CD1c-positive myeloid dendritic cell (primary cell): ENCODE data around the gene THSD4.

ENCODE experiments used
- DNase-seq: peaks from one replicate; pipeline ENCODE4 v3.0.0-alpha.2; 2016; ENCODE audit errors: extremely low spot score

The THSD4 gene

DNA sequence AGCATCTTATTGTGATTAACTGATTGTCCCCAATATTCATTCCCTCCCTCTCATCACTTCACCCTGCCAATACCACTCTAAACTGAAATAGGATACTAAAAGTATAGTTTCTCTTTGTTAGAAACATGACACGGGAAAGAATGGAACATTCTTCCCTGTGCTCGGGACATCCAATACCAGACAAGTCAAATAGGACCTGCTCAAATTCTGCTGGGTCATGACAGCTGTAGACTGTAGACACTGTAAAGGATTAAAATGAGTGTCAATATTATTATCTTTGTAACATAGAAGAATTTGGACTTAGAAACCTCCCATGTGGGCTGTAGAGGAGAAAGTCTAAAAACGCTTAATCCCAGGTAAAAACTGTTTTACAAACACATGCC lies 380.1 kb downstream of the THSD4 start:
- DNase-seq: no peak

DNA sequence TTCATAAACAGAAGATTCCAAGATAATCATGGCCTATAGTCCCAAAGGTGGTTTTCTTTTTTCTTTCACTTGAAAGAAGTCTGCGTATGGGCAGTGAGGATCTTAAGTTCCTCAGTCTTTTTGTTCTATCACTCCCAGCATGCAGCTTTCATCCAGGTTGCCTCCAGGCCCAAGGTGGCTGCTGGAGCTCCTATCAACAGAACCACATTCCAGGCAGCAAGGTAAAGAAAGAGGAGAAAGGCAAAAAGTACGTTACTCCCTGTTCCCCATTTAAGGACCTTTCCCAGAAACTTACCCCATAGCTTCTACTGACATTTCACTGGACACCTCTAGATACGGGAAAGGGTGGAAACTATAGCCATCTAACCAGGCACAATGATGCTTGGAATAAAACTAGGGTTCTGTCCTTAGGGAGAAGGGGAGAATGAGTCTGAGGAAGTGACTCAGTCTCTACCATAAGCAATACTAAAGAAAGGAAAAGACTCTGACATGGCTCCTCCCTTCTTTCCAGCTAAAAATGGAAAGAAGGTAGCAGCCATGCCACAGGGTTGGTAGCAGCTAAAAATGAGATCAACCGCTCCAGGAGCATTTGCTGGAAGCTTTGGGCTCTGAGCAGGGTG lies 381.2 kb downstream of the THSD4 start:
- no peak for DNase-seq

DNA sequence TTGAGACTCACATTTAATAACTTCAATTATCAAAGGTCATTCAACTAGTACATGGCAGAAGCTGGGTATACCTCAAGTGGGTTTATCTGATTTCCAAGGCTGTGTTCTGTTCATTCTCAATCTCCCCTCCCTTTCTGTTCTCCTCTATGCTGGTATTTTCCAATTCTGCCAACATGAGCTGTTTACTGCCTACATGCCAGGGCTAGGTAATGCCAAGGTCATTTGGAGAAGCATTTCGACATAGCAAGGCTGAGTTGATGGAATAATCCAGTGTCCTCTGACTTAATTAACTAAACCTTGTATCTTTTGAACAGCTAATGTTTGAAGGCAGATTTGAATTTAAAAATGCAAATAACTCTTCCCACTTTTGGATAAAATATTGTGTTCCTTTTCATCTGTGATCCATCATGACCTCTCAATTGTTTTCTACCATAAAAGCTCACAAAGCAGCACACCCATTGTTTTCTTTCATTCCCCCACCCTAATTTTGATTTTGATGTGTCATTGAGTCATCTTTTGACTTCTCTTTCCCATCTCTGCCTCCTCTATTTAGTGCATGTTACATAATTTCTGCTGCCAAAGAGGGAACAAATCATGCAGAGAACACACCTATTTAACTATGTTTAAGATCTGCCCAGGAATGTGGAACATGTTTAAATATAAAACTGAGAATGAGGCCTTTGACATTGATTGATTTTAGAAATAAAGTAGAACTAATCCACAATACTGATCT lies 386.2 kb downstream of the THSD4 start:
- DNase-seq: no peak

DNA sequence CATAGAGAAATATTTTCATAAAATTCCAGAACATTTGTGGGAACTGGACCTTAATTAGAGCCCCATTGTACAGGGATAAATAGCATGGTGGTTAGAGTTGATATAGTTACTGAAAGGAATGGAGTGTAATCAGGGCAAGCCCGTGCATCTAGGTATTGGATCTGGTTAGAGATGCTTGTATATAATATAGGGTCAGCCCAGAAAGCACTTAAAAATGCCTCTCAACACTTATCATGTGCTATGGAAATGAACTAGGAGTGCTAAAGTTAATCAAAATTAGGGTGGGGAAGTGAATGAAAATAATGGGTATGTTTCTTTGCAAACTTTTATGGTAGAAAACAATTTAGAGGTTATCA lies 386.8 kb downstream of the THSD4 start:
- DNase-seq: no peak

DNA sequence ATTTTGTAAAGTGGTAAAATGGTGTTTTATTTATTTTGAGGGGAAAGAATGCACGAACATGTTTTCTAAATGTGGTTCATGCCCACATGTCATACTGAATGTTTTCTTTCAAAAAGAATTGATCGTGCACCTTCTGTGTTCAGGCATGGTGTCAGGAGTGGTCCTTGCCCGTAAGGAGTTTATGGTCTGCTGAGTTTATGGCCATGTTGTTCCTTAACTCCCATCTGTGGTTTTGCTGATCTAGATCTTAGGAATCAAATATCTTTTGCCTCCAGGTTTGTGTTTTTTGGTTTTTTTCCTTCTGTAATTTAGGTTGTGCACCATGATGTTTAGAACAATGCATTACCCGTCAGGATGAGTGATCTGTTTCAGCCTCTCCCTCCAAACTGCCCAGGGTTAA lies 390.7 kb downstream of the THSD4 start:
- no peak for DNase-seq

DNA sequence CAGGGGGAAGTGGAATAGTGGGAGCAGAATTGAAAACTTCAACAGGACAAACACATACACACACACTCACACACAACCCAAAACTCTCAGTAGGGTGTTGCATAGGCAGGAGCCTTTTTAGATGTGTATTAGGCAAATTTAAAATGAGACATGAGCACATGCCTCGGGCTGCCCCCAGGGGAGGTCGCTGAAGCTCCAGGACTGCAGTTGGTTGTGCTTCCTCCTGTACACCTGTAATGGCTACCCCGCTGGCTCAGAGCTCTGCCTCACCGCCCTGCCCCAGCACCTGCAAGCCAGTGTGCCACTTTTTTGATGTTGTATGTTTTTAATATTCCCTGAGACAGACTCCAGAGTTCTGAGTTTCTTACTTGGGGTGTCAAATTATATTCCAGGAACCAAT lies 391.7 kb downstream of the THSD4 start:
- no peak for DNase-seq

DNA sequence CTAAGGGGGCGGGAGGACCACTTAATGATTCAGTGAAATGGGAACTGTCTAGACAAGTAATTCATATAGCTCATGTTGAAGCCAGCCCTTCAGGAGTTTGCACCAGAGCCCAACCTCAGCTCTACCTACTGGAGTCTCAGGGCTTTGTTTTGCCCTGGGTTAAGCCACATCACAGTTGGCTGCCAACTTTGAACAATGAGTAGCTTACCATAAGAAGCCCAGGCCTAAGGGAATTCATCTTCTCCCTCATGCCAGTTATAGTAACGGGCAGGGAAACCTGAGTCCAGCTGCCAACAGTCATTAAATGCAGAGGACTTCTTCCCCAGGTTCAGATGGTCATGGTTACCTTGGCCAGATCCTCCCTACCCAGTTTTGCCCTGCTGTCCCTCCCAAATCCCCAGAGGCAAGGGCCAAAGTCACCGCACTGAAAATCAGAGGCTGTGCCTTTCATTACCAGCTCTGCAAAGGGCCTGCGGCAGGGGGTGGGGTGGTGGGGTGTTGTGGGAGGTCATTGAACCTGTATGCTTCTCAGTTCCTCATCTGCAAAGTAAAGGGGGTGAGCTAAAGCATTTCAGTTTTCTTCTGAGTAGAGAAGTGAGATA lies 392.9 kb downstream of the THSD4 start:
- no peak for DNase-seq

DNA sequence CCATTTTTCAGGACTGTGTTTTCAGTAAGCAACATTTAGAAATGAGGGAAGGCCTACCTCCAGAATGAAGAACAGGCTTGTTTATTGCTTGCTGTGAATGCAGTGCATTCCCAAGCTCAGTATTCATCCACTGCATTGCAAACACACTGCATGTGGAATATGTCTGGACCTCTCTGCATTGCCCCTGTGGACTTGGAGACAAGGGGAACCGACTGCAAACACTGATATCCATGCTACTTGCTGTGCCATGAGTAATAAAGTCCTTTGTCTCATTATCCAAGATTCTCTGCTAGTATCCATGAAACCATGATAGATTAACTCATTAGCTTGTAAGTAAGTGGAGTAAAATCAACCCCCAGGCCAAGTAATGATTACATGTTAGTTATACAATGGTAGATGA lies 393.9 kb downstream of the THSD4 start:
- DNase-seq: no peak

DNA sequence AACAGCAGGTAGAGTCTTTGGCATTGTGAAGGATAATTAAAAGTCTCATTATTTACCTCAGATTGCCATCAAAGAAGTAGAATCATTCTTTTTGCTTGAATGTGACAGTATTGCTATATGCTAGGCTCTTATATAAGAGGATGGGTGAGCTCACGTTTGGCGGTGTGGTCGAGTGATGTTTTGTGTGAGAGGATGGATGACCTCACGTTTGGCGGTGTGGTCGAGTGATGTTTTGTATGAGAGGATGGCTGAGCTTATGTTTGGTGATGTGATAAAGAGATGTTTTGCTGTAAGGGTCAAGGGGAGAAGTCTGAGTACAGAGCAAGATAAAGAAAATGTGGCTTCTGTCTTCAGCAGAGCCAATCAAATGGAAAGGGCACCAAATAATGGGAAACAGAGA lies 395.5 kb downstream of the THSD4 start:
- no peak for DNase-seq

DNA sequence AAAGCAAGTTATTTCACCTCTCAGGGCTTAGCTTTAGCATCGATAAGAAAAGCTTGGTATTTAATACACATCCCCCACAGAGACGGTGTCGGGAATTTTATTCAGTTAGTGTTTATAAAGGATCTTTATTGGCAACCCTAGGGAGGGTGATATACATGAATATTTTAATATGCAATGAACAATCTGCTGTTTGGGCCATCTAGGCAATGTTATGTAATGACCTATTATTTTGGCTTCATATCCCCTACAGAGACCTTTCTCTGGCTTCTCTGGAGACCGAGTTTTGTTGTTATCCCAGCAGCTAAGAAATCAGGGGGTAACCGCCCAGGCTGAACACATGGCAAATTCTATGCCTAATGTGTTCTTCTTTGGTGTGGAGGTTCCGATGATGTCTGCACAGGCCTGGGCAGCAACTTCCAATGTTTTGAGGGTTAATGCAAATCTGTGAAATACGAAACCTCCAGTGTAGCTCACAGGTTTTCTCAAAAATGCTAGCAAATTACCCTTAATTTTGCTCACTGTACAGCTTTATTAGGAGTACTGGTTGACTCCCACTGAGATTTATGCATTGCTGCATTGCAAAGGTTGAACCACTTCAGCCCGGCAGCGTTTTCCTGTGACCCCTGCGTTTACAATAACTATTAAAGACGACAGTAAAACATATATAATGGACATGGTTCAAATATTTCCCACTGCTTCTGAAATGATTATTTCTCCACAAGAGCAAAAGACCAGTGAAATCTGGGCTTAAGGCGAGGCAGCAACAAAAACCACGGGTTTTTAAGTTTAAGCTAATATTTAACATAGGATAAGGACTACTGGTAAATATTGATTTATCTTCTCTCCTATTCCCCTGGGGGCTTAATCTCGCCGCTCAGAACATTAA lies 396.8 kb downstream of the THSD4 start:
- DNase-seq: no peak

DNA sequence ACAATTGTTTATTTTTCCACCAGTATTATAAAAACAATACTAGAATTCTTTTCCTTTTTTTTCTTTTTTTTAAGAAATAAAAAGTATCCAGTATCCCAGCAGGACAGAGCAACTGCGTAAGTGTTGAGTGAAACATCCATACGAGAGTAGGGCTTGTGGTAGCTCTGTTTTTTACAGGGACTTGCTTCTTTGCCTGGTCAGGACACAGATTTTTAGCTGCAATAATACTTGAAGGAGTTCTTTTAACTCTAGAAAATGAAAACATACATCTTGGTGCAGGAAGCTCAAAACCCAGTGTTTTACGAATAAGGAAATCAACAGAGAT lies 397.4 kb downstream of the THSD4 start:
- DNase-seq: no peak

DNA sequence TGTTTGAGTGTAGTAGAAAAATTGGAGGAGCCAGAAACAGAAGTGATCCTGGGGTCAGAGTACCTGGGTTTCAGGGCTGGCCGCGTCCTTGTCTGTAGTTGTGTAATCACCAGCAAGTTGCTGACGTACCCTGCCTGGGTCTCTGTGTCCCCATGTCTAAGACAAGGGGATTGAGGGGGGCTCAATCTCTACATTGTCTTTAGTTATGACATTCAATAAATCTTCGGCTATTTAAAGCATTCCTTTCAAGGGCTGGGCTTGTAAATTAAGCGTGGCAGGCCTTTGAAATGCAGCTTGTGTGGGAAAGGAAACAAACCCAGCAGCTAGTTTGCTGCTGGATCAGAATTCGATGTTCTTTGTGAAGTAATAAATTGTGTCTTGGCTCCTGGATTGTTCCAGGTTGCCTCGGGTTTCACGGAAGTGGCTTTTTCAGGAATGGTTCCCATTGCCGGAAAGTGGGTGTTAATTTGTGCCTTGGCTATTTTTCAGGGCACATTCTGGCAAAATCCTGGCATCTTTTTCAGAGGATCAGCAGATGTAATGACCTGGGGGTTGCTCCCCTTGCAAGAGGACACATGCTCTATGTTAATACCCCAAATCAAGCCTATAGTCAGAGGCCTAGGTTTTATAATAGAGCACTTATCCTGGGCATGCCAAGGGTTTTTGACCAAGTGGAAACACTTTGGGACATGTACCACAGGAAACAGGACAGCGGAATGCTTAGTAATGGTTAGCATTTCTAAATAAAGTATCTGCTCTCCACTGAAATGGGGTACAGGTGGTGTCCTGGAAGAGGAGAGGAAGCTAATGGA lies 400.3 kb downstream of the THSD4 start:
- DNase-seq: no peak

DNA sequence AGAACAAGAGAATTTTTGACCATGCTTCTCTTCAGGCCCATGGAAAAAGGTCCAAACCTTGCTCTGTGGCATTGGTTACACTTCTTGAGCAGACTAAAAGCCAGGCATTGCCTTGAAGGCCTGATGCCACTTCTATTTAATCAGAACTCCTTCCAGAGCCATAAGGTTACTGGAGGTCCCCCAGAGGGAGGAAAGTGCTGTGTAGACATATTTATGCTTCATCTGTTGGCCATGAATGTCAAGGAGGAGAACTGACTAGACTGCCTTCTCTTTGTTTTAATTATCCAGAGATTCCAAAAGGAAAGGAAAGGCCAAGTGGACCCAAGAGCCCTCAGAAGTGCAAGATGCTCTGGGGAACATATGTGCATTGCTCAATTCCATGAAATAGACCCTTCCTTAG lies 402.5 kb downstream of the THSD4 start:
- no peak for DNase-seq

DNA sequence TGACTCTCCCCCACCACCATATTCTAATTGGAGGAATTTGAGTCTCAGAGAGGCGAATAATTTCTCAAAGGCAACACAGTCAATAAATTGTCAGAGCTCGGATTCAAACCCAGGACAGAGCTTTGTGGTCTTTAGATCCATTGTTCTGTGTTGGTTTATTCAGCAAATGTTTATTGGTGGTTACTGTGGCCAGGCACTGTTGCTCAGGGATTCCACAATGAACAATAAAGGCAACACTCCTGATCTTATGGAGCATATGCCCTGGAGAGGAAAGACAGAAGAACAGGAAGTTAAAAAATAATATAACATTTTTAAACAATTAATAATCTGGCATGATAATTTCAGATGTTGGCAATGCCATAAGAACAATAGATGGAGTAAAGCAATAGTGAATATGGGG lies 403.4 kb downstream of the THSD4 start:
- DNase-seq: no peak

DNA sequence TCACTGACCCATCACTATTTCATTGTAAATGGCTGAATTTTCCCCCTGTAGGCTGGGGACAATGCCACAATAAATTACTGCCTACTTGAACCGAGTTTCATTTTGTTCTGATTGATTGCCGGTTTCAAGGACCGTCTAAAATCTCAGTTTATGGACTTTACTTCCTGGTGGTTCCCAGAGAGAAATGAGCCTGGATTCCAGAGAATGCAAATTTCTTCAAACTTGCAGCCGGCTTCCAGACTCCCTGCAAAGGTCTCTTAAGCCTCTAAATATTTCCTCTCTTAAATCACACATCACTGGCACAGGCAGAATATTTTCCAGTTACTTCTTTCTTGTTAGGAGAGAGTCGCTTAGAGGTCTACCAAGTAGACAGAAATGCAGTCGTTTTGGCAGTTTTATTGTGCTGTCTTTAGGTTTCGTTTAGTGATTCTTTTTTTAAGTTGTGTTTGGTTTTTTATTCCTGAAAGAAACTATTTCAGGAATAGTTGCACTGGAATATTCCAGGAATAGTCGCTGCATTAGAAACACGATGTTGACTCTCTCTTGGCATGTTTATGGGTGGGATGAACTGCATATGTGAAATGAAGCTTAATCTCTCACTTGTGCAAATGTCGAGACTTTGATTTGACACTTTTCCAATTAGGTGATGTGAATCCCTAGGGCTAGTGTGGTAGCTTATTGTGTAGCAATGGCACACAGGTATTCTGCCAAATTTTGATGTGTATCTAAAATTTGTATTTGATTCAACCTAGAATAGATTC lies 411.0 kb downstream of the THSD4 start:
- no peak for DNase-seq

DNA sequence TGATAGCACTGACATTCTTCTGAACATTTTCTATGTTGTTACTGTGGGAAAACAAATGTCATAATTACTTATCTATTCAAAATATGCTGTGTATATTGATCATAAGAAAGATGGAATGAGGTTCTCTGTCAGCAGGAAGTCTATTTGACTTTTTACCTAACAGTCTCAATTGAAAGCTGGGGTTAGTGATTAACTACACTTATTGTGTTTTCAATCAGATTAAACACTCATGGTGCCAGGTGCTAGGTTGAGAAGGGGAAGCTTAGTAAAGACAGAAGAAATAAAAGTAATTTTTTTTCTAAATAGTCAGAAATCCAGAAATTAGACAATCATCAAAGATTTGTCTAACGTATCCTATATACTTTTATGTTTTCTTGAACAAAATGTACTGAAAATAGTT lies 414.1 kb downstream of the THSD4 start:
- no peak for DNase-seq

DNA sequence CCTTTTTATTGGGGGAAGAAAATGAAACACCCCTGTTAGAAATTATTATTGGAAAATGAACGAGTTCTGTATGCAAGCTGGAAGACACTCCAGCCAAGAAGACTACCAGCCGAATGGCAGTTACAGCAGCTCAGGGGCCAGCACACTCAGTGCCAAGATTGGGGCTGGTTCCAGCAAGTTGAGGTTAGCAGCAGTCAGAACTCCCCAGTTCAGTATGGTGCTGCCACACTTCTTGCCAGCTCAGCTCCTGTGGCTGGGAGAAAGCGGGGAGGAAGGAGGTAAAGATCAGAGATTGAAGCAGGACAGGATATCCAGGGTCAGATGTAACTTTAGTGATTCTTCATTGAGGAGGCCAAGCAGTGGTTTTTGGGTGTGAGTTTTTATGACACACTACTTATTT lies 414.8 kb downstream of the THSD4 start:
- no peak for DNase-seq

DNA sequence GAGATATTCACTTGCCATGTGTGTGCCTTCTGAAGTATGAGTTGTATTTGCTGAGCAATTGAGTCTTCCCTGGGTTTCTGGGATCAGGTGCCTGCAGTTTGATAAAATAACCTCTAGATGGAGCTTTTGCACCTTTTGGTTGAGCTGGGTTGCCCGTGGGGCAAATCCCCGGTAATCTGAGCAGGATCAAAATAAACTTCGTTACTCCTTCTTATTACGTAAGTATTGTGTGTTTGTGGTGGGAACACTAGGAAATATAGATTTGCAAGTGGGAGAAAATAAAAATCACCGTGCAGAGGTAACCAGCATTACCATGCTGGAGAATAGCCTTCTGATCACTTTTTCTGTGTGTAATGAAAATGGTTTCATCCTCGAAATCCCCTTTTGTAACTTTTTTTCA lies 417.7 kb downstream of the THSD4 start:
- DNase-seq: no peak

DNA sequence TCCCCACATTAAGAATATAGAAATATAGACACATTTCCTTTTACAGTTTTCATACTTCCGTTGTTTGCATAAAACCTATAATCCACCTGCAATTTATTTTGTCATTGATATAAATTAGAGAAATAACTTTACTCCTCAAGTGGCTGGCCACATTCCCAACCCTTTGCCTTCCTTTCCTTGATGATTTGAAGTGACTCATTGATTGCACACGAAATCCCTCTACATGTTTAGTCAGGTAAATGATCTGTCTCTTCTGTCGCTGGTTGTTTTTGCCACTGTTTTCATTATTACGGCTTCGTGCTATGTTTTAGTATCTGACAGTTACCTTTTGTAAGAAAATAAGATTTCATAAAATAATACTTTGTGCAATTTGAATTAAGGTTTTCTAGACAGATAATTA lies 422.9 kb downstream of the THSD4 start:
- no peak for DNase-seq

DNA sequence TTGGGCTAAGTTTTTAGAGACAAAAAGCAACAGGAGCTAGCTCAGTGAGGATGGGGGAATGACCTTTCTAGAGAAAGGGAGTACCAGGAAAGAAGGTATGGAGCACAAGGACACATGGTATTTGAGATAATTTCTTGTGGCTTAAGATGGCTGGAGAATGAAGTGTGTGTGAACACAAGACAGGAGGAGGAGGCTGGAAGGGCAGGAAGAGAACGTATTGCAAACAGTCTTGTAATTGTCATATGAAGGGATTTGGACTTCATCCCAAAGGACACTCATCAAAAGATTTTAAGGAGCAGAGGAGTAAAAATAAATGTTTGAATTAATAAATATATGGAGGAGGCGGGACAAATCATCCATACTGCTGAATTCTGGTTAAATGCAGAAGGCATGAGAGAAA lies 426.5 kb downstream of the THSD4 start:
- no peak for DNase-seq

DNA sequence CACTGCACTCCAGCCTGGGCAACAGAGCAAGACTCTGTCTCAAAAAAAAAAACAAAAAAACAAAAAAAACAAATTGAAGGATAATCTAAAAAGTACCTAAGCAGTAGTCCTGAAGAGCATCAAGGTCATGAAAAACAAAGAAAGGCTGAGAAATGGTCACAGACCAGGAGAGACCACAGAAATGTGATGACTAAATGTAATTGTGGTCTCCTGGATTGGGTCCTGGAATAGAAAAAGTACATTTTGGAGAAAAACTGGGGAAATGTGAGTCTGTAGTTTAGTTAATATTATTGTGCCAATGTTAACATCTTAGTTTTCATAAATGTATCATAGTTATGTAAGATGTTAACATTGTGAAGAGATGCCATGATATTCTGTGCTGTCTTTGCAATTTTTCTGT lies 427.6 kb downstream of the THSD4 start:
- DNase-seq: no peak
